UCSD-AML1 (cell line): ENCODE measurements around the gene ADAMTS3.

ENCODE experiments used
- DNase-seq: peaks from one replicate; lab custom pipeline; 2025; ENCODE audit not compliant: unreplicated experiment; lab: John Stamatoyannopoulos, UW

The ADAMTS3 gene

GRCh38 chr4:72302981-72303704 lies 265.9 kb downstream of the ADAMTS3 start:
- DNase-seq: peak; percentile 25

- no peak for DNase-seq
Observed at GRCh38 chr4:72301759-72302158, 267.3 kb downstream of the ADAMTS3 start.

GRCh38 chr4:72300126-72300525 lies 268.9 kb downstream of the ADAMTS3 start:
- no peak for DNase-seq

GRCh38 chr4:72295966-72296557 lies 273.0 kb downstream of the ADAMTS3 start:
- no peak for DNase-seq

GRCh38 chr4:72290737-72291136 lies 278.3 kb downstream of the ADAMTS3 start:
- no peak for DNase-seq

GRCh38 chr4:72286910-72287309 lies 282.1 kb downstream of the ADAMTS3 start:
- DNase-seq: no peak

GRCh38 chr4:72286185-72286584 lies 282.8 kb downstream of the ADAMTS3 start:
- DNase-seq: no peak

GRCh38 chr4:72283357-72283756 lies 285.7 kb downstream of the ADAMTS3 start:
- no peak for DNase-seq

GRCh38 chr4:72280252-72280651 lies 288.8 kb downstream of the ADAMTS3 start:
- DNase-seq: no peak

- no peak for DNase-seq
Observed at GRCh38 chr4:72275381-72275780, 293.6 kb downstream of the ADAMTS3 start.

GRCh38 chr4:72274251-72274650 lies 294.8 kb downstream of the ADAMTS3 start:
- no peak for DNase-seq

GRCh38 chr4:72255269-72255668 lies 313.8 kb downstream of the ADAMTS3 start:
- no peak for DNase-seq

- DNase-seq: no peak
Observed at GRCh38 chr4:72243641-72244040, 325.4 kb downstream of the ADAMTS3 start.

- no peak for DNase-seq
Observed at GRCh38 chr4:72239487-72240116, 329.4 kb downstream of the ADAMTS3 start.
